Hepatocyte (in vitro differentiated cells): ENCODE measurements around the gene FAM53B. TPM values are rescaled to one million over a fixed set of nuclear protein-coding genes. Genes with fewer than 3 reads are reported as not detected.

Experiments
- DNase-seq: peaks from one replicate; pipeline ENCODE4 v3.0.0-alpha.2; 2016; ENCODE audit warnings: low spot score
- H2AFZ ChIP-seq: fragments of 200-600 bp; sonication (generic); 2 replicates; pipeline ENCODE4 v1.6.0; 2016; ENCODE audit warnings: antibody characterized with exemption, mild to moderate bottlenecking
- H3K27ac ChIP-seq: fragments of 200-600 bp; sonication (generic); 2 replicates; pipeline ENCODE4 v1.5.1; 2016; ENCODE audit warnings: mild to moderate bottlenecking
- H3K27me3 ChIP-seq: fragments of 200-600 bp; sonication (generic); 2 replicates; pipeline ENCODE4 v1.6.1; 2016
- H3K36me3 ChIP-seq: fragments of 200-600 bp; sonication (generic); replicated peaks from 2 replicates; pipeline ENCODE4 v1.5.1; 2016; ENCODE audit warnings: low read depth; ENCODE audit not compliant: insufficient read depth
- H3K4me1 ChIP-seq: fragments of 200-600 bp; sonication (generic); 2 replicates; pipeline ENCODE4 v1.5.1; 2016; ENCODE audit warnings: mild to moderate bottlenecking, moderate library complexity; ENCODE audit not compliant: insufficient read depth
- H3K4me2 ChIP-seq: fragments of 200-600 bp; sonication (generic); 2 replicates; pipeline ENCODE4 v1.6.0; 2016
- H3K4me3 ChIP-seq: fragments of 200-600 bp; sonication (generic); 2 replicates; pipeline ENCODE4 v1.5.1; 2016; ENCODE audit warnings: mild to moderate bottlenecking
- H3K79me2 ChIP-seq: fragments of 200-600 bp; sonication (generic); 2 replicates; pipeline ENCODE4 v1.6.0; 2017; ENCODE audit warnings: mild to moderate bottlenecking
- H3K9me2 ChIP-seq: fragments of 200-600 bp; sonication (generic); replicated peaks from 2 replicates; pipeline ENCODE4 v1.6.0; 2017; ENCODE audit warnings: mild to moderate bottlenecking; ENCODE audit not compliant: insufficient read depth
- H3K9me3 ChIP-seq: fragments of 200-600 bp; sonication (generic); 2 replicates; pipeline ENCODE4 v1.5.1; 2016; ENCODE audit warnings: low read depth, mild to moderate bottlenecking
- H4K20me1 ChIP-seq: fragments of 200-600 bp; sonication (generic); 2 replicates; pipeline ENCODE4 v1.6.0; 2016; ENCODE audit warnings: mild to moderate bottlenecking; ENCODE audit not compliant: insufficient read depth, poor library complexity, severe bottlenecking
- CTCF ChIP-seq: fragments of 200-600 bp; sonication (generic); IDR thresholded peaks from 2 replicates; pipeline ENCODE4 v1.5.1; 2016; ENCODE audit warnings: antibody characterized with exemption, mild to moderate bottlenecking; ENCODE audit not compliant: poor library complexity
- EZH2 ChIP-seq: fragments of 200-600 bp; sonication (generic); IDR thresholded peaks from 2 replicates; pipeline ENCODE4 v1.6.1; 2016; ENCODE audit warnings: antibody characterized with exemption, mild to moderate bottlenecking, borderline replicate concordance
- EZH2phosphoT487 ChIP-seq: fragments of 200-600 bp; sonication (generic); IDR thresholded peaks from one replicate; pipeline ENCODE4 v1.6.1; 2018; ENCODE audit warnings: antibody characterized with exemption, mild to moderate bottlenecking, low read depth, moderate library complexity; ENCODE audit not compliant: unreplicated experiment, severe bottlenecking
- WGBS: methylation state at CpG from one replicate; pipeline ENCODE4 v1.1.6; 2016; ENCODE audit warnings: low lambda C conversion rate; ENCODE audit errors: missing lambda C conversion rate; 5-methylcytosine and 5-hydroxymethylcytosine counted together
- polyA plus RNA-seq: library from polyadenylated mRNA; unstranded; fragments of >200 nt; fragmentation: Nextera tagmentation; extraction: Ambion mirVana; gene quantifications from 2 replicates; pipeline ENCODE4 v1.2.1, GENCODE V29; 2016
- total RNA-seq: library from RNA; depleted of rRNA; stranded (reverse); fragments of >200 nt; gene quantifications from 2 replicates; pipeline ENCODE4 v1.2.3, GENCODE V29; 2014

The FAM53B gene
- total and polyA plus RNA-seq, 2 experiments from 2014 or later, result 10.3 to 23.6 TPM

- Histone ChIP-seq H4K20me1 (peaks cover 7% of the 10 kb centered on the region), H2AFZ (no peak overlapping the region), H3K4me1 (peaks cover 21% of the 10 kb centered on the region), H3K27ac (peak overlapping the region; percentile 27), H3K4me3 (no peak overlapping the region), H3K9me3 (no peaks in the 10 kb centered on the region), H3K79me2 (peaks cover 53% of the 10 kb centered on the region), H3K27me3 (no peaks in the 10 kb centered on the region), H3K9me2 (no peaks in the 10 kb centered on the region), H3K4me2 (no peak overlapping the region), H3K36me3 (no peaks in the 10 kb centered on the region)
- WGBS, result 60% methylated on average over 3 of the region's 3 CpGs
- TF ChIP-seq CTCF, result no peak
- TF ChIP-seq EZH2phosphoT487, result no peak
- TF ChIP-seq EZH2, result no peak
- peak; percentile 35 for DNase-seq
Observed at GRCh38 chr10:124665980-124666379, 78.2 kb downstream of the FAM53B start.

GRCh38 chr10:124665558-124665957 is 78.6 kb downstream of the FAM53B start:
- peaks cover 21% of the 10 kb centered on the region for H3K4me1 ChIP-seq

GRCh38 chr10:124665091-124665490 is 79.1 kb downstream of the FAM53B start:
- H3K9me2 ChIP-seq, result no peaks in the 10 kb centered on the region
- no peak overlapping the region for H3K27ac ChIP-seq
- H3K79me2 ChIP-seq, result peaks cover 58% of the 10 kb centered on the region
- H3K4me3 ChIP-seq, result no peak overlapping the region
- DNase-seq, result no peak
- no peaks in the 10 kb centered on the region for H3K9me3 ChIP-seq
- H4K20me1 ChIP-seq, result peaks cover 7% of the 10 kb centered on the region
- H3K4me1 ChIP-seq, result peaks cover 21% of the 10 kb centered on the region
- H3K36me3 ChIP-seq, result no peaks in the 10 kb centered on the region
- H3K4me2 ChIP-seq, result no peak overlapping the region
- no peaks in the 10 kb centered on the region for H3K27me3 ChIP-seq
- H2AFZ ChIP-seq, result no peak overlapping the region
- 80% methylated on average over 2 of the region's 2 CpGs for WGBS
- no peak for TF ChIP-seq CTCF
- no peak for TF ChIP-seq EZH2phosphoT487
- no peak for TF ChIP-seq EZH2

More at GRCh38 chr10:124665558-124665957, 78.6 kb downstream of the FAM53B start:
- no peak overlapping the region for H3K4me2 ChIP-seq
- 95% methylated on average over 8 of the region's 8 CpGs for WGBS
- H3K9me2 ChIP-seq, result no peaks in the 10 kb centered on the region
- no peaks in the 10 kb centered on the region for H3K9me3 ChIP-seq
- H3K4me3 ChIP-seq, result no peak overlapping the region
- no peak overlapping the region for H2AFZ ChIP-seq
- DNase-seq, result no peak
- H3K27me3 ChIP-seq, result no peaks in the 10 kb centered on the region
- H3K79me2 ChIP-seq, result peaks cover 55% of the 10 kb centered on the region
- peaks cover 7% of the 10 kb centered on the region for H4K20me1 ChIP-seq
- peak overlapping the region; percentile 6 for H3K27ac ChIP-seq
- no peaks in the 10 kb centered on the region for H3K36me3 ChIP-seq
- TF ChIP-seq CTCF, result no peak
- no peak for TF ChIP-seq EZH2phosphoT487
- TF ChIP-seq EZH2, result no peak
